Kidney tubule cell (primary cell): Measurements from ENCODE around the gene ENHO.
A peak's percentile ranks its signal among the peaks of the same experiment; 100 is the strongest.
"Not testable (repeated sequence)": the region's sequence is repeated elsewhere in the genome, so short reads cannot be mapped to it uniquely, and the experiment has no call there.

Experiments
- DNase-seq: peaks from one replicate; pipeline ENCODE4 v3.0.0-alpha.2; 2018; ENCODE audit warnings: low spot score

The ENHO gene

DNA sequence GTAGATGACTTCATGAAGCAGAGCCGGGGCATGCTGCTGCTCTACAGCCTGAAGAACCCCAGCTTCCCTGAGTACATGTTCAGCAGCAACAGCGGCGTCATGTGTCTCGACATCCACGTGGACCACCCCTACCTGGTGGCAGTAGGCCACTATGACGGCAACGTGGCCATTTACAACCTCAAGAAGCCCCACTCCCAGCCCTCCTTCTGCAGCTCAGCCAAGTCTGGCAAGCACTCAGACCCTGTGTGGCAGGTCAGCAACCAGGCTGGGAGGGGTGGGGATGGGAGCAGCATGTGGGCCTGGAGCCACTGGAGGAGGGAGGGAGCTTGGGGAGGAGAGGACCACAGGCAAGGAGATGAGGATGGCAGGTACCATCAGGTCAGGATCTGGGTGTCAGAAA, 16.2 kb downstream of the ENHO start:
- no peak for DNase-seq

DNA sequence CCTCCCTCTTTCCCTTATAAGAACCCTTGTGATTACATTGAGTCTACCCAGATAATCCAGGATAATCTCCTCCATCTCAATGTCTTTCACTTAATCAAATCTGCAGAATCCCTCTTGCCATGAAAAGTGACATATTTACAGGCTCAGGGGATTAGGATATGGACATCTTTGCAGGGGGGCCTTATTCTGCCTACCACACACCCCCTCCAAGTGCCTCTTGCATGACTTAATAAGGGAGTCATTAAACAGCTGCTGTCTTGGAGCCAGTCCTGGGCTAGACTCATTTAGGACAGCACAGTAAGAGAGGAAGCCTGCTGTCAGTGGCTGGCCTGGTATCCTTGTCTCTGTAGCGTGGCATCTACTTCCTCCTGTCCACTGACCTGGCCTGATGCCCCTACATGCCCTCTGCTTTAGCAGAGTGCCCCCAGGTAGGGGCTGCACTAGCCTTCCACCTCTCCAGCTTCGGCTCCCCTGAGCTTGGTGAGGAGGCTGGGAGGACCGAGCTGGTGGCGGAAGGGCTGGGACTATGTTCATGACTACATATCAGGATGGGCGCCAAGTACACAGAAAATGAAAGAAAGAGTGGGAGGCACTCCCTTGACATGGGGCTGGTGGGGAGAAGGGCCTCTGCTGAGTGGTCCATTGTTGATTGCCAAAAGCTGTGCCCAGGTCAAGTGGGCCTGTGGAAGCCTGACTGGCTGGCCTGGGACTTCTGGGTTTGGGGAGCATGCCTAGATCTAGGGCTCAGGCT, 17.2 kb downstream of the ENHO start:
- no peak for DNase-seq

DNA sequence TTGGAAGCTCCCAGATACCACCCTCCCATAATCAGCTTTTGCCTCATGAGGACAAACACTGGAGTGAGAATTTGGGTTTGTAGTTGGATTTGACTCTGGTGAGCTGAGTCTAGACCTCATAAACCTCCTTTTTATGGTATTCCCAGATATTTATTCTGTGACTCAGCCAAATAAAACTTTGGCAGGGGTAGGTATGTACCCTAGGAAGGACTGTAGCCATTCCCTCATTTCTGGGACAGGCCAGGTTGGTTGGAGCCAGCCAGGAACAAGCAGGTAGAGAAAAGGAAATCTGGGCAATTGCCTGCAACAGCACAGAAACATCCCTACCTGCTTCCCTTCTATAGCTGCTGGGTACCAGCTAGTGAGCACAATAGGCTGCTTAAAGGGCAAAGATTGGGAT, 19.4 kb downstream of the ENHO start:
- no peak for DNase-seq

DNA sequence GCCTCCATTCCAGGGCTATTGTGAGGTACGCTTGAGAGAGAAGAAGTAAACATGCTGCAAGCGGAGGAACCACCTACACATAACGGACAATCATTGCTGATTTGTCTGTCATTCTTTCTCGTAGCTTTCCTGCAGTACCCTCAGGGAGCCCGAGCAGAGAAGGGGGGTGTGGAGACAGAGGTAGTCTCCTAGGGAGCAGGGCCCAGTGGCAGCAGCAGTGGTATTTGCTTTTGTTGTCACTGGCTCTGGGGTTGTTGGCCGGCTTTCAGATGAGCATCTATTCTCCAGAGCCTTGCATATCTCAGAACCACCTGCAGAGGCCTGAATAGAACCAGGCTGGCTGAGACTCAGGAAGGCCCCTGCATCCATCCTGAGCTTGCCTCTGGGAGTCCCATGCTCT, 19.9 kb downstream of the ENHO start:
- no peak for DNase-seq

DNA sequence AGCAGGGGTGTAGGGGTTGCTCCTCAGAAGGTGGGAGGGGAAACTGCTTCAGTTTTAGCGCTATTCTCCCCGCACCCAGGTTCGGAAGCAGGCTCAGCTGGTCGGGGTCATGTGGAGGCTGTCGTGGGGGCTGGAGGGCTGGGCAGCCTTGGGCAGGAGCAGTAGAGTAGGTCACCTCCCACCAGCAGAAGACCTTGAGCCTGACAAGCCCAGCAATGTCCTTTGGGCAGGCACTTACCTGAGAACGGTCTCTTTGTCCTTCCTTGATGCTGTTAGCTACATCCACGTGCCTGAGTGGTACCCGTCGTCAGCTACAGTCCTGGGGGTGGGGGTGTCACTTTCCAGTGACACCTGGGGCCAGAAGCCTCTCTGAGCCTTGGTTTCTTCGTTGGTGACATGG, 20.3 kb downstream of the ENHO start:
- no peak for DNase-seq

DNA sequence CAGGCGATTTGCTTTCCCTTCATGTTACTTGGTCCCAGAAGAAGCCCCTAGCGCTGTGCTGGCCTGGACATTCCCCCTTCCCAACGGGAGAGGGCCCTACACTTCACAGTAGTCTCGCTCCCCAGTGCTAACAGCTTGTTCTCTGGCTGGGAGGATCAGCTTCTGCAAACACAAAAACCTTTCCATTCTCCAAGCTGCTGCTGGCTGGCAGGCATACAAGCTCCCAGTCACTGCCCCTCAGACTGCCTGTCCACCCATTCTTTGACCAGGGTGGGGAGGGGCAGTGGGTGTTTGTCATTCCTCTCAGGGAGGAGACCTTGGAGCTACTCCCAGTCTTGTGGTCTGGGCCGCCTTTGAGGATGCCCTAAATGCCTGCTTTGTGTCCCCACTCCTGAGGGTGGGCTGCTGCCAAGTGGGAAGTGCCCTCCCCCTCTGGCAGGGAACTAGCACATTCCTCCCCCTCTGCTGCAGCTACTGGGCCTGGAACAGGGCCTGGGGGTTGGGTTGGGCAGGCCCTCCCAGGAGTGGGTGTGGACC, 20.8 kb downstream of the ENHO start:
- DNase-seq = no peak

DNA sequence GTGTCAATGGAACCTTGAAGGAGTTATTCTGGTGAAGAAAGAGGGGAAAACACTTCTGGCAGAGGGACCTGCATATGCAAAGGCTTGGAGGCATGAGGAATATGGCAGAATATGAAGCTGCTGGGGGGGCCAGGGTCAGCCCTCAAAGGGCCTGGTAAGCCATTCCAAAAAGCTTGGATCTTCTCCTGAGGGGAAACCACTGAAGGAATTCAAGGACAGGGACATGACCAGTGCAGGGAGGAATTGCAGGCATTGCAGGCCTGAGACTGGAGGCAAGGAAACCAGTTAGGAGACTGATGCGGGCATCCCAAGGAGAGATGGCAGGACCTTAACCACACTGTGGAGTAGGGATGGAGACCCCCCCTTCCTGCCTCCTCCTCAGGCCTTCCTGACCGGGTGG, 21.4 kb downstream of the ENHO start:
- DNase-seq = no peak

DNA sequence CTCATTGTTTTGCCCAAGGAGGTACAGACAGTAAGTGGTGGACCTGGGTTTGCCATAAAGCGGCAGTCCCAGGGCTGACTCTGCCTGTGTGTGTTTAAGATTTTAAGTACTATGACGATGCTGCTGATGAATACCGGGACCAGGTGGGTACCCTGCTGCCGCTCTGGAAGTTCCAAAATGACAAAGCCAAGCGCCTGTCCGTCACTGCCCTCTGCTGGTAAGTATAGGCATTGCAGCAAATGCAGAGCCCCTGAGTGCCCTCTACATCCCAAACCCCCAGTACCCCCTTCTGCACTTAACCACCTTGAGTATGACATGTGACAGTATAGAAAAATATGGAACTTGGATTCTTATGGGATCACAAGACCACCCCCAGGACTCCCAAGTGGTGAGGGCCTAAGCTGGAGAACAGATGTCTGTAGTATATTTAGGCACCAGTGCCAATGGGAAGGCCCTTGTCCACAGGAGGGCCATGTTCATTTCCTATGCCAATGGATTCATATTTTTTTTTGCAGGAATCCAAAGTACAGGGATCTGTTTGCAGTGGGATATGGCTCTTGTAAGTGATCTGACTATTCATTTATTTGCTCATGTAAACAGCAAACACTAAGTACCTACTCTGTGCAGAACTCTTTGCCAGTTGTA, 22.0 kb downstream of the ENHO start:
- DNase-seq = peak; percentile 55

DNA sequence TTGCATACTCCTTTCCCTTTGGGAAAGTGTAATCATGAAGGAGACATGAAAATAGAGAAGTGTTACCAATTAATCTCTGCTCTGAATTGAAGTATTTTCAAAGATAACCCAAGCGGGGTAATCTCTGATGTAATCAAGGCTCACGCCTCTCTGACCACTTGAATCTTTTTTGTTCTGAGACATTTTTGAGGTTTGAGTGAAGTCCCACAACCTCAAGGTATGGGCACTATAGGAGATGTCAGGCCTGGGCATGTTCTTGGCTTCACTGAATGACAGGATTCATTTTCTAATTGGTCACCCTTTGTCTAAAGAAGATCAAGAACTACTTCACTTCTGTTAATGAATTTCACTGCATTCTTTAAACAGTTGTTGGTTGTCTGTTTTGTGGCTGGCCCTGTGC, 23.7 kb downstream of the ENHO start:
- DNase-seq = no peak

DNA sequence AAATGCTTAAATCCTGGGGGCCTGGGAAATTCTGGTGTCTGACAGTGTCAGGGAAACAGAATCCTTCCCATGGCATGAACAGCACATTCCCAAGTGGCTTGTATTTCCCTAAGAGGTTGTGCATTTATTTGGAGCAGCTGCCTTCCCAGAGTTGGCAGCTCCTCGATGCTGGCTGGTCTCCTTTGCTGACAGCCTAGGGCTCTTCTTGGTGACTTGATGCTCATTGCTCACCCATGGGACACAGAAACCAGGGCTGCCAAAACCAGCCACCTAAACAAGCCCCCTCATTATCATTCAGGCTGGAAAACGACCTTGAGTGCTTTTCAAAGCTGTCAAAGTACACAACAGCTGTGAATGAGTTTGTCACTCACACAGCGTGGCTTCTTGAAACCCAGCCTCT, 24.2 kb downstream of the ENHO start:
- DNase-seq = no peak

DNA sequence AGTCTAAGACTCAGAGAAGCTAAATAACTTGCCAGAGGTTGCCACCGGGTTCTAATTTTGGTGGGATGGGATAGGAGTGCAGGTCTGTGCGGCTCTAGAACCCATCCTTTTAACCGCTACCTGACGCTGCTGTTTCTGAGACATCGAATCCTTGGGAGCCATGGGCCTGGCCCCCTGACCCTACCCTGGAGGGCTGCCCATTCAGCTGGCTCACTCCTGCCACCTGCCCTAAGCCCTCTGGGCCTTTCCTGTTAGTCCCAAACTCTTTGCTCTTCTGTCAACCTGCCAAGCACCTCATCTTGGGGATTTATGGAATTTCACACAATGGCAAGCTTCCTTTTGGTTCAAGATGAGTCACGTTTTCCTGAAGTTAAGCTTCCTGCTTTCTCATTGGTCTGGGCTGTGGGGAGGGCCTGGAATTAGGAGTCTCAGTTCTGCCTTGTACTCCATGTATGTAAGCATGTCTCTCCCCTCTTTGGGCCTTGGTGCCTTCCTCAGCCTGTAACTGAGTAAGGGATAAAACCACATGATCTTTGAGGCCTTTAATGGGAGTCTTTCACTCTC, 26.6 kb downstream of the ENHO start:
- peak; percentile 55 for DNase-seq

DNA sequence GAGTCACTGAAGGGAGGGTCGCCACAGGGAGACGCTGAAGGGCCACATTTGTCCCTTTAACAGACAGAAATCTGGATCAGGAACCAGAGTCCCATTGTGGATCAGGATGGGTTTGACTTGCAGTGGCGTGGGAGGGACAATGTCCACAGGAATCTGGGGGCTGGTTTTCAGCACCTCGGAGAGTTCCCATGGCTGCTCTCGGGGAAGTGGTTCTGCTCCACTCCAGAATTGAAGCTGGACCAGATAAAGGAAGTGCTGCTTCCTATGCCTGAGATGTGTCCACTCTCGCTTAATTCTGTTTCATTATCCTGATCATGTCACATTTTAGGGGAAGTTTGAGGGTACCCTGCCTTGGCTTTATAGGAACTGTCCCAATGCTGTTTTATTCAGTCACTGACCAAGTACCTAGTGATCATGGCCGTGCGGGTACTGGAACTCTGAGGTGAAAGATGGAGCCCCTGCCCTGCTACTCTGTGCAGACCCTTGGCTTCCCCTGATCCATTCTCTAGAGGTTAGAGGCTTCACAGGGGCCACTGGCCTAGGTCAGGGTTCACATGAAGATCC, 28.7 kb downstream of the ENHO start:
- peak; percentile 16 for DNase-seq

DNA sequence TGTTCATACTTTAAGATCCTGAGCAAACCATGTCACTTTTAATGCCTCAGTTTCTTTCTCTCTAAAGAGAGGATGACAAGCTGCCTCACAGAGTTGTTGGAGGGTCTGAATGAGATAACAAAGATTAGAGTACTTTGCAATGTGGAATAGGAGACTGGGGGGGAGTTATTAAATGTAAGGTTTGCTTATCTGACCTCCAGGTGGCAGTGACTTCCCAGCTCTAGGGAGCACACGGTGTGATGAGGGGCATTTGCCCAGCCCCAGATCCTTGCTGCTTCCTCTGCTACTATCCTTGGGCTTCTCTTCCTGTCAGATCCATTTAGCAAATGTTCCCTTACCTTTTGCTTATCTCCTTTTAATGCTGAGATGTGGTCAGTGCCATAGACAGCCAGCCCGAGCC, 30.7 kb downstream of the ENHO start:
- no peak for DNase-seq

DNA sequence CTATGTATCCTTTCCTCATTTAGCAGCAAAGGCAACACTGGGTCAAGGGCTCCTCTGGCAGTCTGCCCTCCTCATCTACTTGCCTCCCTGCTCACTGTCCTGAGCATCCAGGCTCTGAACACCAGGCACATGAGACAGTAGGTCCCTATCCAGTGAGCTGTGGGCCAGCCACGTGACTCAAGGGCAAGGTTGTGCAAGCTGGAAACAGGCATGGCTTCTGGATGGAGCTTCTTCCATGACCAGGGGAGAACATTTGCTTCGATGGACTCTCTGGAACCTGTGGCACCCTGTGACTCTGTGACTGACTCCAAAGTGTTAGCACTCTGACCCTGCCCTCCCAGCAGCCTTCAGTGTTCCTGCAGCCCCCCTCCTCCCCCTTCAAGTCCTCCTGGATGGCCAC, 31.2 kb downstream of the ENHO start:
- DNase-seq = no peak

DNA sequence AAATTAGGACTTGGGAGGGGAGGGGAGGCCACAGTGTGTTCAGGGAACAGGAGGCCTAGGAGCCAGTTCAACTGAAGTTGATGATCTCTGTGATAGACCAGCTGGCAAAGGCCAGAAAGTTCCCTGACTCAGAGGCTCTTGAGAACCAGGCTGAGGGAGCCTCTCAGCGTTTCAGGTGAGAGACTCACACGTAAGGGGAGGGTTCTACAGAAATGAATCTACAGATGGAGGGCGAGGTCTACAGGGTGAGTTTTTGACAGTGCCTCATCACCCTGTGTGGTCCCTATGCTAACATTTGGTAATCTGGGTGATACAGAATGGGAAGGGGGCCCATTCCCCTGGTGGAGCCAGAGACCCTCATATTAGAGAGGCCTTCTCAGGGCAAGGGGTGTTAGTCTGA, 32.0 kb downstream of the ENHO start:
- DNase-seq = no peak

DNA sequence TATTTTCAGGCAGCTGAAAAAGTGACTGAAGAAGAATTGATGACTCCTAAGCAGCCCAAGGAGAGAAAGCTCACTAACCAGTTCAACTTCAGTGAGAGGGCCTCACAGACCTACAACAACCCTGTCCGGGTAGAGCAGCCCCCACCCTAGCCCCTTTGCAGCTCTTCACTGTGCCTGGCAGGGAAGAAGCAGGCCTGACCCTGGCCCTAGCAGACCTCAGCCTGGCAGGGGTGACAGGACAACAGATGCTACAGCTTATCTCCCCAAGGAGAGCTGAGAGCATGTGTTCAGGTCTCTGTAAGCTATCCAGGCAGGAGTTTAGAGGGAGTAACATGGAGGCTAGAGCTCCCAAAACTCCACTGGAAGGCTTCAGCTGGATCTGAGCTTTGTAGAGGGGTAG, 32.4 kb downstream of the ENHO start:
- DNase-seq = no peak

DNA sequence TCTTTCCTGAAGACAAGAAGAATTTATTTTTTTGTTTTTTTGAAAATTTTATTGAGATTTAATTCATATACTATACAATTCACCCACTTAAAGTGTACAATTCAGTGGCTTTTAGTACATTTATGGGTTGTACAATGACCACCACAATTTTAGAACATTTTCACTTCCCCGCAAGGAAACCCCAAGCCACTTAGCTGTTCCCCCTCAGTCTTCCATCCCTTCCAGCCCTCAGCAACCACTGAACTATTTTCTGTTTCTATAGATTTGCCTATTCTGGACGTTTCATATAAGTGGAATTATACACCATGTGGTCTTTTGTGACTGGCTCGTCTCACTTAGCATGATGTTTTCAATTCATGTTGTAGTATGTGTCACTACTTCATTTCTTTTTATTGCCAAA, 36.2 kb downstream of the ENHO start:
- DNase-seq = no peak

DNA sequence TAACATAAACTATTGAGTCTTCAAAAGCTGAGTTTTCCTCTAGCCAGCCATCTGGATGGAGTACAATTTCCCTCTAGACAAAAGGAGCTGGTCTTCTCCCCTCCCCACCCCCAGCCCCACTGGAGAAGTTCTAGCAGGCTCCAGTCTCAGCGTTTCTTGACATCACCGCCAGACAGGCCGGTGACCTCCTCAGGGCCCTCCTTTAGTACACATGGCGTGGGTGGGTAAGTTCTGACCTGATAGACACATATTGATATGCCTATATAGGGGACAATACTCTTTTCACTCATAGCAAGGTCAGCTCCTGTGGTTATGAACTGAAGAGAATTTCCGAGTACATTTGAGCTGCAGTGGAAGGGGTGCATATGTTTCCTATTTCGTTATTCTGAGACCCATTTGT, 37.0 kb downstream of the ENHO start:
- no peak for DNase-seq

DNA sequence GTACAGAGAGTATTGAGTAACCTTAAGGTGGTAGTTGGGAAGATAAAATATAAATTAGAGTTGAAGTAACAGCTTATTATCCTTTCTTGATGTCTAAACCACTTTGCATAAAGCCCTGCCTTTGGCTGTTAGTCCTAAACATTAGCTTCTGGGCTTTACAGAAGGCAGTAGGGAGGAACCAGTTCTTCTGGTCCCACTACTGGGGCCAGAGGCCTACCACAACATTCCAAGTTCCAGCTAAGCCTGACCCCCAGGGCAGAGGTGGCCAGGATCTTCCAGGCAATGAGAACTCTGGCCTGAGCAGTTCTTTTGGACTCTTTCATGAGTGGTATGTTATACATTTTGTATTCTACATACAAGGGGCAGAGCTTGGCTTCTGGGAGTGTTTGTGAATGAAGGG, 38.1 kb downstream of the ENHO start:
- DNase-seq = no peak

DNA sequence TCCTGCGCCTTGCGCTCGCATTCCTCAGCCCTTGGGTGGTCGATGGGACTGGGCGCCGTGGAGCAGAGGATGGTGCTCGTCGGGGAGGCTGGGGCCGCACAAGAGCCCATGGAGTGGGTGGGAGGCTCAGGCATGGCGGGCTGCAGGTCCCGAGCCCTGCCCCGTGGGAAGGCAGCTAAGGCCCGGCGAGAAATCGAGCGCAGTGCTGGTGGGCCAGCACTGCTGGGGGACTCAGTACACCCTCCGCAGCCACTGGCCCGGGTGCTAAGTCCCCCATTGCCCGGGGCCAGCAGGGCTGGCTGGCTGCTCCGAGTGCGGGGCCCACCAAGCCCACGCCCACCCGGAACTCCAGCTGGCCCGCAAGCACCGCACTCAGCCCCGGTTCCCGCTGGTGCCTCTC, 40.0 kb downstream of the ENHO start:
- DNase-seq = not testable (repeated sequence)

DNA sequence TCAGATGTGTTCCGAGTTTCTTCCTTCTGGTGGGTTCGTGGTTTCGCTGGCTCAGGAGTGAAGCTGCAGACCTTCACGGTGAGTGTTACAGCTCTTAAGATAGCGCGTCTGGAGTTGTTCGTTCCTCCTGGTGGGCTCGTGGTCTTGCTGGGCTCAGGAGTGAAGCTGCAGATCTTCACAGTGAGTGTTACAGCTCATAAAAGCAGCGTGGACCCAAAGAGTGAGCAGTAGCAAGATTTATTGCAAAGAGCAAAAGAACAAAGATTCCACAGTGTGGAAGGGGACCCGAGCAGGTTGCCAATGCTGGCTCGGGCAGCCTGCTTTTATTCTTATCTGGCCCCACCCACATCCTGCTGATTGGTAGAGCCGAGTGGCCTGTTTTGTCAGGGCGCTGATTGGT, 41.2 kb downstream of the ENHO start:
- not testable (repeated sequence) for DNase-seq

DNA sequence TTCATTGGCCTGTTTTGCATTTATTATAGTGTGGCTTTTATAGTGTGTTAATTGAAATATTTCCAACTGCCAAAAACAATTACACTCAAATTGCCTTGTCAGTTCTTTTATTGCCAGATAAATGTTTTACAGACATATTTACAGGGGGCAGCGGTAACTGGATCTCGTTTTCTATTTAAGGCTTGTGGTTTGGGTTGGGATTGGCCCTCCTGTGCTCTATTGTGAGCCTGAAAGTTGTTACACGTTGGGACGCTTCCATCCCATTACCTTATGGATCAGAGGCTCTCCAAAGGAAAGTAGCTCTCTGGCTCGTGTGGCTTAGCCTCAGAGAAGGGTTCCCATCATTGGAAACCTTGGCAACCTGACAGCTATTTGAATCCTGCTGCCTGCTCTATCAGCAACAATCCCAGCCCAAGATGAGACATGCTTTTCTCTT, 43.3 kb downstream of the ENHO start:
- DNase-seq = no peak

DNA sequence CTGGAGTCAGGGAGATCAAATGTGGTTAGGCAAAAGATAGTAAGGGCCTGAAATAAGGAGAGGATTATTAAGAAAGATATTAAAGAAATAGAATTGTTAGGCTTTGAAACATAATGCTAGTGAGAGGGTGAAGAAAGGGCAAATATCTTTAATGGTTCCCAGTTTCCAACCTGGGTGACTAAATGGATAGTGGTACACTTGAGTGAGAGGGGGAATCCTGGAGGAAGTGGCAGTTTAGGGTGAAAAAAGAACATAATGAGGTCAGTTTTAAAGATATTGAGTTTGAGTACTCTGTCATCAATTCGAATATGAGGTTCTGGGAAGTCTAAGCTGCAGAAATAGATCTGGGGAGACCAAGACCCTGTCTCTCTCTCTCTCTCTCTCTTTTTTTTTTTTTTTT, 45.2 kb downstream of the ENHO start:
- no peak for DNase-seq
